Measurements from ENCODE around the gene DENND5B. TPM values are rescaled to one million over a fixed set of nuclear protein-coding genes. Genes with fewer than 3 reads are reported as not detected.

DENND5B gene
- total and polyA plus RNA-seq, 2 of the 4 experiments (the other 2 are of a cell fraction) = 5.5 to 13.4 TPM

DNA sequence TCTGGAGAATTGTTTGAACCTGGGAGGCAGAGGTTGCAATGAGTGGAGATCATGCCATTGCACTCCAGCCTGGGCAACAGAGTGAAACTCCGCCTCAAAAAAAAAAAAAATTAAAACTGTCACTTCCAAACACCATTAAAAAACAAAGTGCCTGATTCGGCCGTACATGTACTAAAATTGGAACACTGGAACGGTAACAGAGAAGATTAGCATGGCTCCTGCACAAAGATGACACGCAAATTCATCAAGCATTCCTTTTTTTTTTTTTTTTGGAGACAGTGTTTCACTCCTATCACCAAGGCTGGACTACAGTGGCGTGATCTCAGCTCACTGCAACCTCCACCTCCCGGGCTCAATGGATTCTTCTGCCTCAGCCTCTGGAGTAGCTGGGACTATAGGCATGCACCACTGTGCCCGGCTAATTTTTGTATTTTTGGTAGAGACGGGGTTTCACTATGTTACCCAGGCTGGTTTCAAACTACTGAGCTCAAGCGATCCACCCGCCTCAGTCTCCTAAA is 224.8 kb downstream of the DENND5B start:
- no peak overlapping the region for H4K8ac ChIP-seq (ENCODE audit: low read depth in 2 of 2, low read length in 2 of 2)
- H4K5ac ChIP-seq (ENCODE audit: low read depth, low read length) = no peak overlapping the region
- no peaks in the 10 kb centered on the region for H3K27me3 ChIP-seq (ENCODE audit: control insufficient read depth, insufficient read depth, low read length)
- 0 out of 2 replicates have a peak, but pooled peaks cover 12% of the 10 kb centered on the region for H3K9me1 ChIP-seq (ENCODE audit: insufficient read depth, low read length)
- no peak overlapping the region for H3K9ac ChIP-seq (ENCODE audit: low read depth, low read length)
- DNase-seq = no peak
- no peak overlapping the region for H3K4me3 ChIP-seq (ENCODE audit: insufficient read depth, low read depth, low read length)
- dilution Hi-C loops (cut with HindIII; ENCODE audit: low sequenced_read_pairs, unreplicated experiment) (no loop called here), in situ Hi-C loops (cut with MboI; ENCODE audit: low sequenced_read_pairs) (no loop called here), intact Hi-C loops (cut with micrococcal nuclease) (loop anchor here (5.0 kb wide), 1 partner anchor 39 kb away; the partner anchor contains the start of gene SINHCAF)
- H3K27ac ChIP-seq (ENCODE audit: insufficient read depth, low read length) = no peak overlapping the region
- CTCF ChIA-PET = no interaction called here
- H3K36me3 ChIP-seq (ENCODE audit: control insufficient read depth, insufficient read depth, low read length) = no peaks in the 10 kb centered on the region
- no peaks in the 10 kb centered on the region for H3K79me1 ChIP-seq (ENCODE audit: low read depth in 1 of 2, low read length in 2 of 2)
- H3K14ac ChIP-seq (replicated peaks; ENCODE audit: low read depth, low read length) = no peak overlapping the region
- H3K4me2 ChIP-seq (ENCODE audit: low read depth, low read length) = no peak overlapping the region
- H3K4ac ChIP-seq (ENCODE audit: low read depth, low read length) = no peak overlapping the region
- no peak overlapping the region for H4K91ac ChIP-seq (ENCODE audit: insufficient read depth, low read depth, low read length)
- no peaks in the 10 kb centered on the region for H3K9me3 ChIP-seq (ENCODE audit: control insufficient read depth, insufficient read depth, low read length)
- no peak overlapping the region for H2BK15ac ChIP-seq (ENCODE audit: low read depth, low read length)
- H2BK5ac ChIP-seq (ENCODE audit: low read depth, low read length, poor library complexity, severe bottlenecking) = no peak overlapping the region
- H2BK120ac ChIP-seq (ENCODE audit: low read depth, low read length) = no peak overlapping the region
- BruUV-seq (replicated peaks) = no TSS peak
- 83% methylated on average over 1 of the region's 11 CpGs; no CpG with 5 or more reads in 1 of the 2 experiments for WGBS, 2 experiments (ENCODE audit: extremely low coverage in 2 of 2, insufficient read length in 1 of 2)
- H2AFZ ChIP-seq (replicated peaks; ENCODE audit: low read length, poor library complexity) = no peak overlapping the region
- H2BK20ac ChIP-seq (ENCODE audit: low read depth, low read length) = no peak overlapping the region
- ATAC-seq (ENCODE audit: low read depth) = no peak
- H3K18ac ChIP-seq (ENCODE audit: low read depth, low read length) = no peak overlapping the region
- H2AK5ac ChIP-seq (ENCODE audit: low read depth, low read length) = no peak overlapping the region
- TF ChIP-seq RFX5 (IDR thresholded peaks at IDR 0.05; ENCODE audit: low read depth, low read length) (no peak), MAFK (IDR thresholded peaks at IDR 0.05; ENCODE audit: low read depth, low read length) (no peak), MXI1 (IDR thresholded peaks at IDR 0.05; ENCODE audit: borderline replicate concordance, low read depth, low read length) (no peak), SMC3 (IDR thresholded peaks at IDR 0.05; ENCODE audit: low read depth, low read length) (no peak), POLR2A (IDR thresholded peaks at IDR 0.05; ENCODE audit: low read depth, low read length) (no peak), FOS (IDR thresholded peaks at IDR 0.05; ENCODE audit: low read depth, low read length) (no peak), RAD21 (IDR thresholded peaks at IDR 0.05; ENCODE audit: low read length) (no peak), BHLHE40 (IDR thresholded peaks at IDR 0.05; ENCODE audit: low read depth, low read length) (no peak), MAZ (IDR thresholded peaks at IDR 0.05; ENCODE audit: borderline replicate concordance, low read depth, low read length) (no peak), RCOR1 (IDR thresholded peaks at IDR 0.05; ENCODE audit: insufficient replicate concordance, low read length) (no peak), NFE2L2 (IDR thresholded peaks at IDR 0.05; ENCODE audit: low read depth, low read length) (no peak), CEBPB (IDR thresholded peaks at IDR 0.05; ENCODE audit: low read depth, low read length) (no peak), CHD1 (IDR thresholded peaks at IDR 0.05; ENCODE audit: low read depth, low read length) (no peak)
- TF ChIP-seq, protein P1, sequence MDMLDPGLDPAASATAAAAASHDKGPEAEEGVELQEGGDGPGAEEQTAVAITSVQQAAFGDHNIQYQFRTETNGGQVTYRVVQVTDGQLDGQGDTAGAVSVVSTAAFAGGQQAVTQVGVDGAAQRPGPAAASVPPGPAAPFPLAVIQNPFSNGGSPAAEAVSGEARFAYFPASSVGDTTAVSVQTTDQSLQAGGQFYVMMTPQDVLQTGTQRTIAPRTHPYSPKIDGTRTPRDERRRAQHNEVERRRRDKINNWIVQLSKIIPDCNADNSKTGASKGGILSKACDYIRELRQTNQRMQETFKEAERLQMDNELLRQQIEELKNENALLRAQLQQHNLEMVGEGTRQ (IDR thresholded peaks at IDR 0.05; ENCODE audit: low read depth, low read length) = no peak
- TF ChIP-seq, protein P2, sequence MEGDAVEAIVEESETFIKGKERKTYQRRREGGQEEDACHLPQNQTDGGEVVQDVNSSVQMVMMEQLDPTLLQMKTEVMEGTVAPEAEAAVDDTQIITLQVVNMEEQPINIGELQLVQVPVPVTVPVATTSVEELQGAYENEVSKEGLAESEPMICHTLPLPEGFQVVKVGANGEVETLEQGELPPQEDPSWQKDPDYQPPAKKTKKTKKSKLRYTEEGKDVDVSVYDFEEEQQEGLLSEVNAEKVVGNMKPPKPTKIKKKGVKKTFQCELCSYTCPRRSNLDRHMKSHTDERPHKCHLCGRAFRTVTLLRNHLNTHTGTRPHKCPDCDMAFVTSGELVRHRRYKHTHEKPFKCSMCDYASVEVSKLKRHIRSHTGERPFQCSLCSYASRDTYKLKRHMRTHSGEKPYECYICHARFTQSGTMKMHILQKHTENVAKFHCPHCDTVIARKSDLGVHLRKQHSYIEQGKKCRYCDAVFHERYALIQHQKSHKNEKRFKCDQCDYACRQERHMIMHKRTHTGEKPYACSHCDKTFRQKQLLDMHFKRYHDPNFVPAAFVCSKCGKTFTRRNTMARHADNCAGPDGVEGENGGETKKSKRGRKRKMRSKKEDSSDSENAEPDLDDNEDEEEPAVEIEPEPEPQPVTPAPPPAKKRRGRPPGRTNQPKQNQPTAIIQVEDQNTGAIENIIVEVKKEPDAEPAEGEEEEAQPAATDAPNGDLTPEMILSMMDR (conservative IDR thresholded peaks at IDR 0.05; ENCODE audit: low read depth, low read length) = no peak
- TF ChIP-seq, protein P3, sequence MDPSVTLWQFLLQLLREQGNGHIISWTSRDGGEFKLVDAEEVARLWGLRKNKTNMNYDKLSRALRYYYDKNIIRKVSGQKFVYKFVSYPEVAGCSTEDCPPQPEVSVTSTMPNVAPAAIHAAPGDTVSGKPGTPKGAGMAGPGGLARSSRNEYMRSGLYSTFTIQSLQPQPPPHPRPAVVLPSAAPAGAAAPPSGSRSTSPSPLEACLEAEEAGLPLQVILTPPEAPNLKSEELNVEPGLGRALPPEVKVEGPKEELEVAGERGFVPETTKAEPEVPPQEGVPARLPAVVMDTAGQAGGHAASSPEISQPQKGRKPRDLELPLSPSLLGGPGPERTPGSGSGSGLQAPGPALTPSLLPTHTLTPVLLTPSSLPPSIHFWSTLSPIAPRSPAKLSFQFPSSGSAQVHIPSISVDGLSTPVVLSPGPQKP (IDR thresholded peaks at IDR 0.05; ENCODE audit: borderline replicate concordance, low read depth, low read length) = no peak
- peaks cover 16% of the 10 kb centered on the region for H3K4me1 ChIP-seq (ENCODE audit: control insufficient read depth, insufficient read depth, low read length)
- POLR2A ChIA-PET (ENCODE audit: unreplicated experiment) = interaction anchor here (0.7 kb wide), 1 partner anchor 13 kb away, joined by 5 read pairs; no protein-coding TSS in a partner anchor
- no peak overlapping the region for H3K56ac ChIP-seq (ENCODE audit: extremely low read depth, insufficient read depth, low read length)
- H3K23ac ChIP-seq (ENCODE audit: low read depth, low read length) = no peak overlapping the region
- H4K20me1 ChIP-seq (ENCODE audit: insufficient read depth, low read length) = no peaks in the 10 kb centered on the region
- H2AK9ac ChIP-seq (replicated peaks; ENCODE audit: low read depth, low read length, poor library complexity) = no peak overlapping the region

All from IMR-90 (cell line).